Measurements from ENCODE around the gene FADS6. TPM values are rescaled to one million over a fixed set of nuclear protein-coding genes. Genes with fewer than 3 reads are reported as not detected.

Gene FADS6
- total RNA-seq, 2 donors from 2014 or later: 4.7 to 5.7 TPM

DNA sequence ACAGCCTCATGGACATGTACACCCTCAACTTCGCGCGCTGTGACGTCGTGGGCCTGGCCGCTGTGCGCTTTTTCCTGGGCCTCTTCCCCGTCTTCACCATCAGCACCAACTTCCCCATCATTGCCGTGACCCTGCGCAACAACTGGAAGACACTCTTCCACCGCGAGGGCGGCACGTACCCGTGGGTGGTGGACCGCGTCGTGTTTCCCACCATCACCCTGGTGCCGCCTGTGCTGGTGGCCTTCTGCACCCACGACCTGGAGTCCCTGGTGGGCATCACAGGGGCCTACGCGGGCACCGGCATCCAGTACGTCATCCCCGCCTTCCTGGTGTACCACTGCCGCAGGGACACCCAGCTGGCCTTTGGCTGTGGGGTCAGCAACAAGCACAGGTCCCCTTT, 57.2 kb downstream of the FADS6 start:
- H3K9ac ChIP-seq (ENCODE audit: extremely low read depth, low read length, poor library complexity, severe bottlenecking): no peak overlapping the region
- H3K36me3 ChIP-seq (ENCODE audit: control insufficient read depth, insufficient read depth, low read length): peaks cover 4% of the 10 kb centered on the region
- Mint-ChIP-seq H3K27ac (no peak overlapping the region), H3K4me1 (peaks cover 14% of the 10 kb centered on the region), H3K36me3 (ENCODE audit: low read depth) (peaks cover 14% of the 10 kb centered on the region), H3K9me3 (no peaks in the 10 kb centered on the region), H3K4me3 (no peak overlapping the region), H3K27me3 (ENCODE audit: insufficient read depth) (peaks cover 3% of the 10 kb centered on the region)
- TF ChIP-seq, protein P1, sequence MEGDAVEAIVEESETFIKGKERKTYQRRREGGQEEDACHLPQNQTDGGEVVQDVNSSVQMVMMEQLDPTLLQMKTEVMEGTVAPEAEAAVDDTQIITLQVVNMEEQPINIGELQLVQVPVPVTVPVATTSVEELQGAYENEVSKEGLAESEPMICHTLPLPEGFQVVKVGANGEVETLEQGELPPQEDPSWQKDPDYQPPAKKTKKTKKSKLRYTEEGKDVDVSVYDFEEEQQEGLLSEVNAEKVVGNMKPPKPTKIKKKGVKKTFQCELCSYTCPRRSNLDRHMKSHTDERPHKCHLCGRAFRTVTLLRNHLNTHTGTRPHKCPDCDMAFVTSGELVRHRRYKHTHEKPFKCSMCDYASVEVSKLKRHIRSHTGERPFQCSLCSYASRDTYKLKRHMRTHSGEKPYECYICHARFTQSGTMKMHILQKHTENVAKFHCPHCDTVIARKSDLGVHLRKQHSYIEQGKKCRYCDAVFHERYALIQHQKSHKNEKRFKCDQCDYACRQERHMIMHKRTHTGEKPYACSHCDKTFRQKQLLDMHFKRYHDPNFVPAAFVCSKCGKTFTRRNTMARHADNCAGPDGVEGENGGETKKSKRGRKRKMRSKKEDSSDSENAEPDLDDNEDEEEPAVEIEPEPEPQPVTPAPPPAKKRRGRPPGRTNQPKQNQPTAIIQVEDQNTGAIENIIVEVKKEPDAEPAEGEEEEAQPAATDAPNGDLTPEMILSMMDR (conservative IDR thresholded peaks at IDR 0.05): no peak
- WGBS, 2 experiments (ENCODE audit: insufficient coverage in 1 of 2, insufficient read length in 1 of 2): 94 to 95% methylated on average over 17 to 26 of the region's 26 CpGs
- H3K9me3 ChIP-seq (ENCODE audit: control insufficient read depth, low read length): no peaks in the 10 kb centered on the region
- no peak overlapping the region for H3K27ac ChIP-seq (ENCODE audit: low read depth, low read length)
- peaks cover 5% of the 10 kb centered on the region for H3K4me1 ChIP-seq (ENCODE audit: control insufficient read depth, insufficient read depth, low read length)
- H3K4me3 ChIP-seq (ENCODE audit: low read length): no peak overlapping the region
- no peaks in the 10 kb centered on the region for H3K27me3 ChIP-seq (ENCODE audit: control insufficient read depth, insufficient read depth, low read length, poor library complexity, severe bottlenecking)
- DNase-seq: no peak

DNA sequence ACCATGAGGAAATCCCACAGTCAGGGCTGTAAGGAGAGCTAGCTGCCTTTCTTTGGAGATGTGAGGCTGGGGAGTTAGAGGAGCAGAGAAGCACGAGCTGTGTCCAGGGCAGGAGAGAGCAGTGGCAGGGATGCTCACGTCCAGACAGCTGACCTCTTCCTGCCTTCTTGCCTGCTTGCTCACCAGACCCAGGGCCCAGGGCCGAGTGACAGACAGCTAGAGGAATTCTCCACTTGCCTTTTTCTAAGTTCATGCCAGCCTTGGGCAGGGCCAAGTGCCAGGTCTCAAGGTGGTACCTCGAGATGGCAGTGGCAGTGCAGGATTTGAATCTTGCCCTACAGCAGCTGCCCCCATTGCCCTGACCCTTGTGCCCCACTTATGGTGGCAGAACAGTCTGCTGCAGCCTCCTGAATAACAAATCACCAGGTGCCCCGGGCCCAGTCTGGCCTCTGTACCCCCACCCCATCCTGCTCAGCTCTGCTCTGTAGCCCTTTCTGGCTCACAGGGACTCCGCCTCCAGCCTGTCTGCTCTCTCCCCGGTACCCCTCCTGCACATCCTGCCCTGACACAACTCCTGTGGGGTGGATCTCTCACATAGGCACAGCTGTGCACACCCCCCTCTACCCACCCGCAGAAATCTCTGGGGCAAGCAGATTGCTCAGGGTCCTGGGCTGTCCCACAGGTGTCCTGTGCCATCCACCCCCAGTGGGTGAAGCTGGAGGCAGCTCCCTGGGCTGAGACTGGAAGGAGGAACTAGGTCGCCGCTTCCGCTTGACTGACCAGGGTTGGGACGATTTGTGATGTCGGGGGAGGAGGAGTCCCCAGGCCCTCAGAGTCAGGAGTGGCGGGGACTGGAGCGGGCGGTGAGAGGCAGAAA, 59.7 kb downstream of the FADS6 start:
- TF ChIP-seq, protein P1 (conservative IDR thresholded peaks at IDR 0.05): no peak
- H3K27ac ChIP-seq (ENCODE audit: low read depth, low read length): peak overlapping the region; percentile 29

DNA sequence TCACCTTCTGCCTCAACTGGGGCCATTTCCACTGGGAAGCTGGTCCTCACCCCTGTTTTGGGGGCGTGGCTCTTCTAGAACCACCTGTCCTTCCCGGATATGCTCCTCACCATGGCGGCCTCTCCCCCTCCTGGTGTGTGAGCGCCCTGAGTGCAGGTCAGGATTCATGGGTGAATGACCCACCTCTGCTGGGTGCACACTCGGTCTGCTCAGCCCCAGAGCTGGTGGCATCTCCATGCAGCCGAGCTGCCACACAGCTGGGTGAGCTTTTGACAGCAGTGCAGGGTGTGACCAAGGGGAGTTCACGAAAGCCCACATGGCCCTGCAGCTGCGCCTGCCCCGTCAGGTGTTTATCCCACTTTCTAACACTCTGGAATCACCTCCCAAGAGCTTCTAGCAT, 61.0 kb downstream of the FADS6 start:
- H3K27ac ChIP-seq (ENCODE audit: low read depth, low read length): no peak overlapping the region
- DNase-seq: no peak
- peaks cover 4% of the 10 kb centered on the region for H3K36me3 ChIP-seq (ENCODE audit: control insufficient read depth, insufficient read depth, low read length)
- TF ChIP-seq, protein P1 (conservative IDR thresholded peaks at IDR 0.05): no peak
- no peak overlapping the region for H3K4me3 ChIP-seq (ENCODE audit: low read length)
- 92 to 95% methylated on average over 8 to 9 of the region's 9 CpGs for WGBS, 2 experiments (ENCODE audit: insufficient coverage in 1 of 2, insufficient read length in 1 of 2)
- H3K4me3 Mint-ChIP-seq: no peak overlapping the region
- H3K4me1 ChIP-seq (ENCODE audit: control insufficient read depth, insufficient read depth, low read length): no peaks in the 10 kb centered on the region
- H3K36me3 Mint-ChIP-seq (ENCODE audit: low read depth): peaks cover 29% of the 10 kb centered on the region
- no peak overlapping the region for H3K9ac ChIP-seq (ENCODE audit: extremely low read depth, low read length, poor library complexity, severe bottlenecking)
- H3K9me3 Mint-ChIP-seq: no peaks in the 10 kb centered on the region
- no peaks in the 10 kb centered on the region for H3K9me3 ChIP-seq (ENCODE audit: control insufficient read depth, low read length)
- no peaks in the 10 kb centered on the region for H3K27me3 Mint-ChIP-seq (ENCODE audit: insufficient read depth)
- H3K27me3 ChIP-seq (ENCODE audit: control insufficient read depth, insufficient read depth, low read length, poor library complexity, severe bottlenecking): no peaks in the 10 kb centered on the region
- no peaks in the 10 kb centered on the region for H3K4me1 Mint-ChIP-seq
- H3K27ac Mint-ChIP-seq: no peak overlapping the region

More for the DNA sequence above, 59.7 kb downstream of the FADS6 start:
- no peak overlapping the region for H3K27ac Mint-ChIP-seq
- H3K36me3 Mint-ChIP-seq (ENCODE audit: low read depth): peaks cover 29% of the 10 kb centered on the region
- Histone ChIP-seq H3K4me1 (ENCODE audit: control insufficient read depth, insufficient read depth, low read length) (no peaks in the 10 kb centered on the region), H3K4me3 (ENCODE audit: low read length) (no peak overlapping the region), H3K36me3 (ENCODE audit: control insufficient read depth, insufficient read depth, low read length) (peaks cover 4% of the 10 kb centered on the region), H3K9ac (ENCODE audit: extremely low read depth, low read length, poor library complexity, severe bottlenecking) (no peak overlapping the region), H3K27me3 (ENCODE audit: control insufficient read depth, insufficient read depth, low read length, poor library complexity, severe bottlenecking) (no peaks in the 10 kb centered on the region), H3K9me3 (ENCODE audit: control insufficient read depth, low read length) (no peaks in the 10 kb centered on the region)
- WGBS, 2 experiments (ENCODE audit: insufficient coverage in 1 of 2, insufficient read length in 1 of 2): 84 to 95% methylated on average over 4 to 16 of the region's 16 CpGs
- H3K27me3 Mint-ChIP-seq (ENCODE audit: insufficient read depth): no peaks in the 10 kb centered on the region
- H3K4me1 Mint-ChIP-seq: no peaks in the 10 kb centered on the region
- H3K4me3 Mint-ChIP-seq: no peak overlapping the region
- H3K9me3 Mint-ChIP-seq: no peaks in the 10 kb centered on the region
- no peak for DNase-seq
